ENCODE data around the gene RPL38.
A peak's percentile ranks its signal among the peaks of the same experiment; 100 is the strongest.

Gene RPL38

GRCh38 chr17:74203439-74204240 lies at the start of gene RPL38:
Gene RPL38 (plus strand): TSS chr17:74203678. CDS start chr17:74203956, 278 bp downstream.
- peaks cover 25% of the 10 kb centered on the region for H3K27me3 ChIP-seq (ENCODE audit: control insufficient read depth, insufficient read depth, low read length)
- H3K9ac ChIP-seq (ENCODE audit: low read length): peak within 1 kb of the TSS; percentile 85
- peaks cover 18% of the 10 kb centered on the region for H3K4me1 ChIP-seq (ENCODE audit: control insufficient read depth, insufficient read depth, low read length)
- peaks cover 3% of the 10 kb centered on the region for H3K36me3 ChIP-seq (ENCODE audit: control insufficient read depth, insufficient read depth, low read length)
- no peaks in the 10 kb centered on the region for H3K9me3 ChIP-seq (ENCODE audit: control insufficient read depth, low read length)
- H3K4me3 ChIP-seq (ENCODE audit: low read length): peak within 1 kb of the TSS; percentile 43

- H3K27me3 ChIP-seq (ENCODE audit: control insufficient read depth, insufficient read depth, low read length): peaks cover 10% of the 10 kb centered on the region
- H3K4me1 ChIP-seq (ENCODE audit: control insufficient read depth, insufficient read depth, low read length): no peaks in the 10 kb centered on the region
- no peak overlapping the region for H3K4me3 ChIP-seq (ENCODE audit: low read length)
- H3K9ac ChIP-seq (ENCODE audit: low read length): no peak overlapping the region
- H3K9me3 ChIP-seq (ENCODE audit: control insufficient read depth, low read length): no peaks in the 10 kb centered on the region
- no peaks in the 10 kb centered on the region for H3K36me3 ChIP-seq (ENCODE audit: control insufficient read depth, insufficient read depth, low read length)
Observed at GRCh38 chr17:74153821-74154430, 49.6 kb upstream of the RPL38 start.

GRCh38 chr17:74156878-74157277 lies 46.6 kb upstream of the RPL38 start:
- H3K4me3 ChIP-seq (ENCODE audit: low read length): no peak overlapping the region
- H3K27me3 ChIP-seq (ENCODE audit: control insufficient read depth, insufficient read depth, low read length): no peaks in the 10 kb centered on the region
- no peaks in the 10 kb centered on the region for H3K9me3 ChIP-seq (ENCODE audit: control insufficient read depth, low read length)
- no peaks in the 10 kb centered on the region for H3K4me1 ChIP-seq (ENCODE audit: control insufficient read depth, insufficient read depth, low read length)
- no peaks in the 10 kb centered on the region for H3K36me3 ChIP-seq (ENCODE audit: control insufficient read depth, insufficient read depth, low read length)
- H3K9ac ChIP-seq (ENCODE audit: low read length): no peak overlapping the region

GRCh38 chr17:74157366-74157765 lies 46.1 kb upstream of the RPL38 start:
- Histone ChIP-seq H3K36me3 (ENCODE audit: control insufficient read depth, insufficient read depth, low read length) (no peaks in the 10 kb centered on the region), H3K4me3 (ENCODE audit: low read length) (no peak overlapping the region), H3K4me1 (ENCODE audit: control insufficient read depth, insufficient read depth, low read length) (no peaks in the 10 kb centered on the region), H3K9ac (ENCODE audit: low read length) (no peak overlapping the region), H3K27me3 (ENCODE audit: control insufficient read depth, insufficient read depth, low read length) (no peaks in the 10 kb centered on the region), H3K9me3 (ENCODE audit: control insufficient read depth, low read length) (no peaks in the 10 kb centered on the region)

- no peaks in the 10 kb centered on the region for H3K27me3 ChIP-seq (ENCODE audit: control insufficient read depth, insufficient read depth, low read length)
- H3K9ac ChIP-seq (ENCODE audit: low read length): no peak overlapping the region
- H3K4me3 ChIP-seq (ENCODE audit: low read length): no peak overlapping the region
- H3K4me1 ChIP-seq (ENCODE audit: control insufficient read depth, insufficient read depth, low read length): no peaks in the 10 kb centered on the region
- no peaks in the 10 kb centered on the region for H3K9me3 ChIP-seq (ENCODE audit: control insufficient read depth, low read length)
- H3K36me3 ChIP-seq (ENCODE audit: control insufficient read depth, insufficient read depth, low read length): no peaks in the 10 kb centered on the region
Observed at GRCh38 chr17:74158761-74159160, 44.7 kb upstream of the RPL38 start.

GRCh38 chr17:74159226-74159840 lies 44.1 kb upstream of the RPL38 start:
- H3K4me1 ChIP-seq (ENCODE audit: control insufficient read depth, insufficient read depth, low read length): no peaks in the 10 kb centered on the region
- no peaks in the 10 kb centered on the region for H3K27me3 ChIP-seq (ENCODE audit: control insufficient read depth, insufficient read depth, low read length)

GRCh38 chr17:74160656-74161502 lies 42.6 kb upstream of the RPL38 start:
- Histone ChIP-seq H3K9me3 (ENCODE audit: control insufficient read depth, low read length) (no peaks in the 10 kb centered on the region), H3K27me3 (ENCODE audit: control insufficient read depth, insufficient read depth, low read length) (peaks cover 4% of the 10 kb centered on the region), H3K4me3 (ENCODE audit: low read length) (no peak overlapping the region), H3K4me1 (ENCODE audit: control insufficient read depth, insufficient read depth, low read length) (no peaks in the 10 kb centered on the region), H3K9ac (ENCODE audit: low read length) (no peak overlapping the region), H3K36me3 (ENCODE audit: control insufficient read depth, insufficient read depth, low read length) (no peaks in the 10 kb centered on the region)

More at GRCh38 chr17:74159226-74159840, 44.1 kb upstream of the RPL38 start:
- Histone ChIP-seq H3K9ac (ENCODE audit: low read length) (no peak overlapping the region), H3K4me3 (ENCODE audit: low read length) (no peak overlapping the region), H3K36me3 (ENCODE audit: control insufficient read depth, insufficient read depth, low read length) (no peaks in the 10 kb centered on the region), H3K9me3 (ENCODE audit: control insufficient read depth, low read length) (no peaks in the 10 kb centered on the region)

- Histone ChIP-seq H3K4me3 (ENCODE audit: low read length) (no peak overlapping the region), H3K9me3 (ENCODE audit: control insufficient read depth, low read length) (no peaks in the 10 kb centered on the region), H3K27me3 (ENCODE audit: control insufficient read depth, insufficient read depth, low read length) (peaks cover 4% of the 10 kb centered on the region), H3K4me1 (ENCODE audit: control insufficient read depth, insufficient read depth, low read length) (no peaks in the 10 kb centered on the region), H3K9ac (ENCODE audit: low read length) (no peak overlapping the region), H3K36me3 (ENCODE audit: control insufficient read depth, insufficient read depth, low read length) (no peaks in the 10 kb centered on the region)
Observed at GRCh38 chr17:74161503-74161875, 42.0 kb upstream of the RPL38 start.

GRCh38 chr17:74163271-74163821 lies 40.1 kb upstream of the RPL38 start:
- Histone ChIP-seq H3K9me3 (ENCODE audit: control insufficient read depth, low read length) (no peaks in the 10 kb centered on the region), H3K36me3 (ENCODE audit: control insufficient read depth, insufficient read depth, low read length) (no peaks in the 10 kb centered on the region), H3K9ac (ENCODE audit: low read length) (no peak overlapping the region), H3K4me3 (ENCODE audit: low read length) (no peak overlapping the region), H3K4me1 (ENCODE audit: control insufficient read depth, insufficient read depth, low read length) (no peaks in the 10 kb centered on the region), H3K27me3 (ENCODE audit: control insufficient read depth, insufficient read depth, low read length) (peaks cover 4% of the 10 kb centered on the region)

GRCh38 chr17:74163836-74164235 lies 39.6 kb upstream of the RPL38 start:
- H3K9me3 ChIP-seq (ENCODE audit: control insufficient read depth, low read length): no peaks in the 10 kb centered on the region

GRCh38 chr17:74164446-74165045 lies 38.9 kb upstream of the RPL38 start:
- H3K27me3 ChIP-seq (ENCODE audit: control insufficient read depth, insufficient read depth, low read length): peaks cover 4% of the 10 kb centered on the region
- no peak overlapping the region for H3K9ac ChIP-seq (ENCODE audit: low read length)
- no peak overlapping the region for H3K4me3 ChIP-seq (ENCODE audit: low read length)
- no peaks in the 10 kb centered on the region for H3K36me3 ChIP-seq (ENCODE audit: control insufficient read depth, insufficient read depth, low read length)
- H3K9me3 ChIP-seq (ENCODE audit: control insufficient read depth, low read length): no peaks in the 10 kb centered on the region
- H3K4me1 ChIP-seq (ENCODE audit: control insufficient read depth, insufficient read depth, low read length): no peaks in the 10 kb centered on the region

More at GRCh38 chr17:74163836-74164235, 39.6 kb upstream of the RPL38 start:
- Histone ChIP-seq H3K4me3 (ENCODE audit: low read length) (no peak overlapping the region), H3K9ac (ENCODE audit: low read length) (no peak overlapping the region), H3K4me1 (ENCODE audit: control insufficient read depth, insufficient read depth, low read length) (no peaks in the 10 kb centered on the region), H3K36me3 (ENCODE audit: control insufficient read depth, insufficient read depth, low read length) (no peaks in the 10 kb centered on the region), H3K27me3 (ENCODE audit: control insufficient read depth, insufficient read depth, low read length) (peaks cover 4% of the 10 kb centered on the region)
